H1 (cell line): Measurements from ENCODE around the gene STK40. TPM values are rescaled to one million over a fixed set of nuclear protein-coding genes. Genes with fewer than 3 reads are reported as not detected.
A peak's percentile ranks its signal among the peaks of the same experiment; 100 is the strongest.

Experiments used
- ASH2L ChIP-seq: fragments of 200-600, 300-600 bp; sonication (generic); IDR thresholded peaks from one replicate; pipeline ENCODE4 v1.7.1; 2017; ENCODE audit warnings: low read length
- ATF2 ChIP-seq: IDR thresholded peaks from 2 replicates; pipeline ENCODE4 v1.6.1; 2012; ENCODE audit warnings: low read length, inconsistent platforms
- BRCA1 ChIP-seq: IDR thresholded peaks from 2 replicates; pipeline ENCODE4 v1.6.1; 2012; ENCODE audit warnings: low read depth, low read length, improper control_type of control experiment
- CBX5 ChIP-seq: fragments of 300-800, 300-1000 bp; sonication (generic); IDR thresholded peaks from 2 replicates; pipeline ENCODE4 v1.7.1; 2016; ENCODE audit warnings: antibody characterized with exemption, low read length, low read depth
- CBX8 ChIP-seq: fragments of 300-800, 300-1000 bp; sonication (generic); IDR thresholded peaks from 2 replicates; pipeline ENCODE4 v1.7.1; 2016; ENCODE audit warnings: low read depth, low read length, borderline replicate concordance
- CEBPB ChIP-seq: IDR thresholded peaks from 2 replicates; pipeline ENCODE4 v1.6.1; 2012; ENCODE audit warnings: low read depth, low read length
- CHD2 ChIP-seq: IDR thresholded peaks from 2 replicates; pipeline ENCODE4 v1.6.1; 2012; ENCODE audit warnings: low read length, improper control_type of control experiment
- CREB1 ChIP-seq: IDR thresholded peaks from 2 replicates; pipeline ENCODE4 v1.6.1; 2012; ENCODE audit warnings: inconsistent platforms
- CTBP2 ChIP-seq: IDR thresholded peaks from 2 replicates; pipeline ENCODE4 v1.7.0; 2011; ENCODE audit warnings: borderline replicate concordance, mild to moderate bottlenecking, moderate library complexity, mixed read lengths, low read length; ENCODE audit not compliant: insufficient read depth, insufficient read length
- EGR1 ChIP-seq: IDR thresholded peaks from 2 replicates; pipeline ENCODE4 v1.6.1; 2011; ENCODE audit warnings: low read depth, low read length, borderline replicate concordance
- EP300 ChIP-seq, 2 experiments: IDR thresholded peaks; 1 replicate in 1 of 2; 2 replicates in 1 of 2; pipeline ENCODE4 v1.6.1; 2011 to 2012; ENCODE audit warnings: low read depth in 2 of 2, low read length in 2 of 2, mild to moderate bottlenecking in 2 of 2, borderline replicate concordance in 1 of 2, inconsistent platforms in 1 of 2, moderate library complexity in 1 of 2
- EZH2 ChIP-seq: fragments of 200-600 bp; sonication (generic); IDR thresholded peaks from 2 replicates; pipeline ENCODE4 v1.7.1; 2012; ENCODE audit warnings: low read depth, mild to moderate bottlenecking, moderate library complexity, low read length, inconsistent platforms; ENCODE audit not compliant: severe bottlenecking
- GABPA ChIP-seq: IDR thresholded peaks from 2 replicates; pipeline ENCODE4 v1.6.1; 2011; ENCODE audit warnings: mild to moderate bottlenecking, low read length, moderate library complexity, borderline replicate concordance; ENCODE audit not compliant: insufficient read depth
- GTF2F1 ChIP-seq: IDR thresholded peaks from 2 replicates; pipeline ENCODE4 v1.6.1; 2012; ENCODE audit warnings: low read depth, low read length, improper control_type of control experiment, borderline replicate concordance
- JUND ChIP-seq: IDR thresholded peaks from 2 replicates; pipeline ENCODE4 v1.6.1; 2011; ENCODE audit warnings: mild to moderate bottlenecking, improper control_type of control experiment, low read length
- KDM1A ChIP-seq: fragments of 200-600, 300-600 bp; sonication (generic); IDR thresholded peaks from 2 replicates; pipeline ENCODE4 v1.7.1; 2016; ENCODE audit warnings: mild to moderate bottlenecking, low read length, borderline replicate concordance
- KDM4A ChIP-seq: IDR thresholded peaks from one replicate; pipeline ENCODE4 v1.7.1; 2012; ENCODE audit warnings: low read depth, mild to moderate bottlenecking, moderate library complexity, low read length, inconsistent platforms; ENCODE audit not compliant: severe bottlenecking
- MAX ChIP-seq: IDR thresholded peaks from 2 replicates; pipeline ENCODE4 v1.6.1; 2012; ENCODE audit warnings: inconsistent platforms
- NRF1 ChIP-seq: IDR thresholded peaks from 2 replicates; pipeline ENCODE4 v1.6.1; 2011; ENCODE audit warnings: mild to moderate bottlenecking, low read depth, low read length, improper control_type of control experiment
- POLR2A ChIP-seq, 2 experiments: IDR thresholded peaks; 1 replicate in 1 of 2; 2 replicates in 1 of 2; pipeline ENCODE4 v1.6.1; 2011; ENCODE audit warnings: low read depth in 2 of 2, low read length in 2 of 2, mild to moderate bottlenecking in 2 of 2; ENCODE audit errors: control extremely low read depth in 1 of 2
- SP1 ChIP-seq: IDR thresholded peaks from 2 replicates; pipeline ENCODE4 v1.6.1; 2011; ENCODE audit warnings: low read depth, low read length
- USF2 ChIP-seq: IDR thresholded peaks from 2 replicates; pipeline ENCODE4 v1.6.1; 2011; ENCODE audit warnings: low read length, improper control_type of control experiment
- polyA plus RNA-seq, 7 experiments: library from polyadenylated mRNA; depleted of rRNA in 3 of 7; stranded (reverse) in 5 of 7; unstranded in 2 of 7; fragments of >200 nt in 5 of 7; fragments of 200-250 nt in 2 of 7; gene quantifications; 1 replicate in 5 of 7; 2 replicates in 1 of 7; 4 replicates in 1 of 7; pipeline versions ENCODE4 v1.2.1 to v1.2.3, GENCODE V29; 2011 to 2013; ENCODE audit warnings: missing spikeins in 2 of 7, mixed read lengths in 2 of 7
- total RNA-seq: library from RNA; stranded (reverse); fragmentation: NEBNext Ultra II Directional; extraction: Animal tissue kit (Norgen Biotek cat#: 25700); gene quantifications from 2 replicates; pipeline ENCODE4 v1.2.1, GENCODE V29; 2021

The STK40 gene
- total and polyA plus RNA-seq, 2 of the 8 experiments (the other 6 are each of a cell fraction or from before 2014, with no cell fraction given) = 13.6 to 28.6 TPM

GRCh38 chr1:36385410-36386264 lies at the start of gene STK40 (continued):
- TF ChIP-seq CBX8 = no peak
- no peak for TF ChIP-seq EZH2
- TF ChIP-seq MAX = no peak
- no peak for TF ChIP-seq NRF1
- TF ChIP-seq GABPA = no peak
- TF ChIP-seq EGR1 = no peak
- no peak for TF ChIP-seq BRCA1
- peak; percentile 99 for TF ChIP-seq SP1
- no peak for TF ChIP-seq ATF2
- no peak for TF ChIP-seq JUND
- no peak for TF ChIP-seq CEBPB
- TF ChIP-seq CTBP2 = no peak
- peak; percentile 91 for TF ChIP-seq CHD2
- no peak for TF ChIP-seq POLR2A (IDR thresholded peaks at IDR 0.05; ENCODE audit: control extremely low read depth in 1 of 2, low read depth in 2 of 2, low read length in 2 of 2)
- TF ChIP-seq EP300 (IDR thresholded peaks at IDR 0.05; ENCODE audit: borderline replicate concordance in 1 of 2, low read depth in 2 of 2, low read length in 2 of 2) = no peak
- no peak for TF ChIP-seq GTF2F1
- TF ChIP-seq KDM4A = no peak
- TF ChIP-seq ASH2L = no peak
- peak; percentile 63; the same call in 1 of the 2 replicates for TF ChIP-seq CREB1
- no peak for TF ChIP-seq USF2
- no peak for TF ChIP-seq KDM1A
- TF ChIP-seq CBX5 = no peak
